Heart left ventricle (tissue), 13 donors: ENCODE results near the gene AKAP6.

Experiments
- CTCF ChIP-seq, 12 donors: fragments of 200-600 bp; sonication (generic) in 4 of 12; IDR thresholded peaks; one replicate each; pipeline versions ENCODE4 v1.5.0 to v1.8.0; 2018 to 2022; ENCODE audit warnings: antibody characterized with exemption in 12 of 12, mild to moderate bottlenecking in 5 of 12
- POLR2A ChIP-seq, 2 donors: fragments of 450-650 bp; IDR thresholded peaks; one replicate each; pipeline ENCODE4 v1.6.1; 2017; ENCODE audit warnings: antibody characterized with exemption in 2 of 2, mild to moderate bottlenecking in 2 of 2, moderate library complexity in 2 of 2
- donor health status: ischemic (EF 13 %, LVEDD 7.1; RV severe dilation, severe dysfunction).
- donor health status: DM: no; HTN: yes; CAD: no.
- donor health status: DM: no; HTN: no; CAD: no.
- donor health status: ischemic (EF 25% LVEDD 6.9; RV normal size, moderate dysfunction).
- donor health status: ischemic (EF 25% LVEDD 5.7; RV mildly dilated, moderate dysfunction).
- donor health status: ischemic (EF 35%, LVEDD 5.7; RV mildly dilated, moderate dysfunction).
- donor health status: nonischemic (EF 11% LVEDD 7.7; RV severe dilation, severe dysfunction).
- donor health status: DM: yes; HTN: yes; CAD: no.
- donor health status: PGD.
- donor health status: ischemic (EF 29% LVEDD 5.4; RV normal size, mild dysfunction).
- donor health status: nonischemic (EF 23%, LVEDD 6.1; RV moderate dilation, normal function).

DNA sequence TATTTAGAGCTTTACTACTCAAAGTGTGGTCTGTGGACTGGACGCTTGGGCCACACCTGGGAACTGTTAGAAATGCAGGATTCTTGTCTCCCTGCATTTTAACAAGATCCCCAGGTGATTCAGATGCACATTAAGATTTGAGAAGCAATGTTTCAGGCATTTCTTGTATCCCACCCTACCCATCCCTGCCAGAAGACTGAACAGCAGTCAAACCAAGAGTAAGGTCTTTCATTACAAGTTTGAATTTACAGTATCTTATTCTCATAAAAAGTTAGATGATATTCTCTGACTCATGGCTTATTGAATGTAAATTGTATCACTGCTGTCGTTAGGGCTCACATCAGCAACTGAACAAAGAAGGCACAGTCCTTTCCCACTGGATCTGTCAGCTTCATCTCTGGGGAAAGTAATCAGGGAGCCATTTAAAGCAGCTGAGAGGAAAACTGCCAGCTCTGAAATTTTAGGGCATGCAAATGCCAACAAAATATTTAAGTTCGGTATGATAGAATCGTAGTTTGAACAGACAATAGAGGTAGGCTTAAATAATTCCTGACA, 141.1 kb downstream of the AKAP6 start:
- TF ChIP-seq CTCF (IDR thresholded peaks at IDR 0.05): no peak
- no peak for TF ChIP-seq POLR2A (IDR thresholded peaks at IDR 0.05)
